HAP-1 (cell line): ENCODE results near the gene KRT6B.
"Not testable (repeated sequence)": the region's sequence is repeated elsewhere in the genome, so short reads cannot be mapped to it uniquely, and the experiment has no call there.

Experiments used
- DNase-seq, 2 experiments: peaks; one replicate each; pipeline ENCODE4 v3.0.0-alpha.2; 2016 to 2020; ENCODE audit warnings: low spot score in 2 of 2
- H3K27me3 ChIP-seq: fragments of 250-450 bp; sonication (Bioruptor Pico); 2 replicates; pipeline ENCODE4 v1.5.1; 2020; ENCODE audit warnings: low read depth, mild to moderate bottlenecking, moderate library complexity
- H3K36me3 ChIP-seq: fragments of 250-450 bp; sonication (Bioruptor Pico); replicated peaks from 2 replicates; pipeline ENCODE4 v1.5.1; 2020; ENCODE audit warnings: mild to moderate bottlenecking
- H3K4me1 ChIP-seq: fragments of 250-450 bp; sonication (Bioruptor Pico); 2 replicates; pipeline ENCODE4 v1.5.1; 2020; ENCODE audit warnings: mild to moderate bottlenecking
- H3K4me3 ChIP-seq: fragments of 250-450 bp; sonication (Bioruptor Pico); 2 replicates; pipeline ENCODE4 v1.5.1; 2020; ENCODE audit warnings: mild to moderate bottlenecking, moderate library complexity
- H3K9me3 ChIP-seq: fragments of 250-450 bp; sonication (Bioruptor Pico); 2 replicates; pipeline ENCODE4 v1.5.1; 2020; ENCODE audit warnings: mild to moderate bottlenecking, moderate library complexity
- in situ Hi-C: fragments of 300-500 bp; cut with MboI; formaldehyde crosslinking; loops from 3 replicates; pipeline ENCODE4 v1.14.3; 2020; ENCODE audit warnings: low sequenced_read_pairs, inconsistent platforms, mixed read lengths

Gene KRT6B

GRCh38 chr12:52452101-52452500, at the start of gene KRT6B:
KRT6B (minus strand) TSS chr12:52452146; CDS start chr12:52452078, 68 bp downstream.
- peaks cover 7% of the 10 kb centered on the region for H3K4me1 ChIP-seq
- H3K9me3 ChIP-seq: no peaks in the 10 kb centered on the region
- no peaks in the 10 kb centered on the region for H3K27me3 ChIP-seq
- in situ Hi-C loops: no loop called here
- DNase-seq: no peak
- H3K4me3 ChIP-seq: no peak within 1 kb of the TSS
- H3K36me3 ChIP-seq: no peaks in the 10 kb centered on the region

GRCh38 chr12:52501490-52501889, 49.5 kb upstream of the KRT6B start:
- no peak overlapping the region for H3K4me3 ChIP-seq
- H3K27me3 ChIP-seq: peaks cover 3% of the 10 kb centered on the region; the same call in 1 of the 2 replicates
- in situ Hi-C loops: no loop called here
- no peaks in the 10 kb centered on the region for H3K4me1 ChIP-seq
- no peak for DNase-seq
- H3K36me3 ChIP-seq: no peaks in the 10 kb centered on the region
- no peaks in the 10 kb centered on the region for H3K9me3 ChIP-seq

- H3K36me3 ChIP-seq, in situ Hi-C loops, DNase-seq, H3K9me3 ChIP-seq, H3K27me3 ChIP-seq, H3K4me3 ChIP-seq, H3K4me1 ChIP-seq: not testable (repeated sequence)
These were observed 48.6 kb upstream of the KRT6B start for GRCh38 chr12:52500574-52500973.

- no peak for DNase-seq
- no peaks in the 10 kb centered on the region for H3K4me1 ChIP-seq
- in situ Hi-C loops: no loop called here
- H3K4me3 ChIP-seq: no peak overlapping the region
- H3K36me3 ChIP-seq: no peaks in the 10 kb centered on the region
- peaks cover 4% of the 10 kb centered on the region for H3K27me3 ChIP-seq
- no peaks in the 10 kb centered on the region for H3K9me3 ChIP-seq
These were observed 48.0 kb upstream of the KRT6B start for GRCh38 chr12:52499806-52500560.

- Histone ChIP-seq H3K36me3 (no peaks in the 10 kb centered on the region), H3K4me3 (no peak overlapping the region), H3K9me3 (no peaks in the 10 kb centered on the region), H3K4me1 (no peaks in the 10 kb centered on the region), H3K27me3 (peaks cover 6% of the 10 kb centered on the region)
- no peak for DNase-seq
- in situ Hi-C loops: no loop called here
These were observed 47.0 kb upstream of the KRT6B start for GRCh38 chr12:52498946-52499345.

GRCh38 chr12:52497975-52498374, 46.0 kb upstream of the KRT6B start:
- in situ Hi-C loops: no loop called here

GRCh38 chr12:52496590-52497071, 44.7 kb upstream of the KRT6B start:
- Histone ChIP-seq H3K9me3 (no peaks in the 10 kb centered on the region), H3K27me3 (peaks cover 7% of the 10 kb centered on the region), H3K4me1 (no peaks in the 10 kb centered on the region), H3K4me3 (no peak overlapping the region), H3K36me3 (no peaks in the 10 kb centered on the region)
- DNase-seq: no peak
- in situ Hi-C loops: no loop called here

More at GRCh38 chr12:52497975-52498374, 46.0 kb upstream of the KRT6B start:
- Histone ChIP-seq H3K9me3 (no peaks in the 10 kb centered on the region), H3K27me3 (peaks cover 7% of the 10 kb centered on the region), H3K4me1 (no peaks in the 10 kb centered on the region), H3K36me3 (no peaks in the 10 kb centered on the region), H3K4me3 (no peak overlapping the region)
- DNase-seq: no peak

GRCh38 chr12:52496054-52496453, 44.1 kb upstream of the KRT6B start:
- DNase-seq: no peak
- no peak overlapping the region for H3K4me3 ChIP-seq
- H3K27me3 ChIP-seq: peaks cover 7% of the 10 kb centered on the region
- in situ Hi-C loops: no loop called here
- H3K9me3 ChIP-seq: no peaks in the 10 kb centered on the region
- H3K36me3 ChIP-seq: no peaks in the 10 kb centered on the region
- no peaks in the 10 kb centered on the region for H3K4me1 ChIP-seq

GRCh38 chr12:52495389-52495788, 43.4 kb upstream of the KRT6B start:
- H3K27me3 ChIP-seq: peaks cover 7% of the 10 kb centered on the region

GRCh38 chr12:52494518-52494917, 42.6 kb upstream of the KRT6B start:
- Histone ChIP-seq H3K9me3 (no peaks in the 10 kb centered on the region), H3K27me3 (peaks cover 7% of the 10 kb centered on the region), H3K36me3 (no peaks in the 10 kb centered on the region), H3K4me3 (no peak overlapping the region), H3K4me1 (no peaks in the 10 kb centered on the region)
- in situ Hi-C loops: no loop called here
- DNase-seq: no peak

More at GRCh38 chr12:52495389-52495788, 43.4 kb upstream of the KRT6B start:
- H3K4me1 ChIP-seq: no peaks in the 10 kb centered on the region
- H3K36me3 ChIP-seq: no peaks in the 10 kb centered on the region
- DNase-seq: no peak
- no peak overlapping the region for H3K4me3 ChIP-seq
- no peaks in the 10 kb centered on the region for H3K9me3 ChIP-seq
- in situ Hi-C loops: no loop called here

- no peak for DNase-seq
- Histone ChIP-seq H3K36me3 (no peaks in the 10 kb centered on the region), H3K4me1 (no peaks in the 10 kb centered on the region), H3K9me3 (no peaks in the 10 kb centered on the region), H3K27me3 (peaks cover 7% of the 10 kb centered on the region), H3K4me3 (no peak overlapping the region)
- in situ Hi-C loops: no loop called here
These were observed 42.2 kb upstream of the KRT6B start for GRCh38 chr12:52494100-52494499.

- no peaks in the 10 kb centered on the region for H3K36me3 ChIP-seq
- H3K27me3 ChIP-seq: peaks cover 7% of the 10 kb centered on the region
- no peaks in the 10 kb centered on the region for H3K4me1 ChIP-seq
- DNase-seq: no peak
- in situ Hi-C loops: no loop called here
- no peak within 1 kb of the TSS for H3K4me3 ChIP-seq
- no peaks in the 10 kb centered on the region for H3K9me3 ChIP-seq
These were observed 41.2 kb upstream of the KRT6B start, which contains the start of gene KRT6A for GRCh38 chr12:52493172-52493571. KRT6A (minus strand) TSS chr12:52493257; CDS start chr12:52493188, 69 bp downstream.

GRCh38 chr12:52492405-52492804, 40.5 kb upstream of the KRT6B start:
- in situ Hi-C loops, H3K9me3 ChIP-seq, H3K36me3 ChIP-seq, H3K27me3 ChIP-seq, H3K4me1 ChIP-seq, DNase-seq, H3K4me3 ChIP-seq: not testable (repeated sequence)

- H3K9me3 ChIP-seq, H3K27me3 ChIP-seq, H3K4me1 ChIP-seq, DNase-seq, H3K4me3 ChIP-seq, H3K36me3 ChIP-seq, in situ Hi-C loops: not testable (repeated sequence)
These were observed 39.5 kb upstream of the KRT6B start for GRCh38 chr12:52491495-52491894.
